ENCODE data around the gene ARHGAP20. TPM values are rescaled to one million over a fixed set of nuclear protein-coding genes. Genes with fewer than 3 reads are reported as not detected.

The ARHGAP20 gene
- total and polyA plus RNA-seq, 9 of the 15 experiments (the other 6 are each of a cell fraction or from before 2014, with no cell fraction given): 0.07 TPM; not detected in 8

- TF ChIP-seq HES1 (IDR thresholded peaks at IDR 0.05; ENCODE audit: low read depth) (no peak), BRF1 (IDR thresholded peaks at IDR 0.05; ENCODE audit: borderline replicate concordance, extremely low read depth, insufficient read length) (no peak), RFX1 (IDR thresholded peaks at IDR 0.05) (no peak), PREB (CRISPR knock-in tag; IDR thresholded peaks at IDR 0.05) (no peak), SMARCA4 (IDR thresholded peaks at IDR 0.05) (no peak), KLF6 (CRISPR knock-in tag; IDR thresholded peaks at IDR 0.05; ENCODE audit: borderline replicate concordance) (no peak), SREBF1 (IDR thresholded peaks at IDR 0.05; ENCODE audit: borderline replicate concordance, low read depth, low read length) (no peak), FOXJ2 (tag; IDR thresholded peaks at IDR 0.05) (no peak), ZZZ3 (IDR thresholded peaks at IDR 0.05) (no peak), FIP1L1 (IDR thresholded peaks at IDR 0.05; ENCODE audit: low read depth, low read length, poor library complexity, severe bottlenecking) (no peak), E2F4 (CRISPR knock-in tag; IDR thresholded peaks at IDR 0.05; ENCODE audit: low read depth) (no peak), U2AF2 (optimal IDR thresholded peaks at IDR 0.05; ENCODE audit: low read depth, low read length) (no peak), TEAD2 (tag; IDR thresholded peaks at IDR 0.05) (no peak)
- TF ChIP-seq, protein P1, sequence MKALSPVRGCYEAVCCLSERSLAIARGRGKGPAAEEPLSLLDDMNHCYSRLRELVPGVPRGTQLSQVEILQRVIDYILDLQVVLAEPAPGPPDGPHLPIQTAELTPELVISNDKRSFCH (CRISPR knock-in tag; IDR thresholded peaks at IDR 0.05): no peak
- TF ChIP-seq, protein P1 (tag; IDR thresholded peaks at IDR 0.05): no peak
These were observed 825 bp downstream of the ARHGAP20 start (continued) for GRCh38 chr11:110711448-110711775.
